HepG2 (cell line): ENCODE measurements around the gene DNAJC15. TPM values are rescaled to one million over a fixed set of nuclear protein-coding genes. Genes with fewer than 3 reads are reported as not detected.

Experiments used
- ATAC-seq: fragments of 200-7000 bp; cut with Tn5 transposase; 3 replicates; pipeline ENCODE4 v1.9.1; 2020; ENCODE audit warnings: mild to moderate bottlenecking, moderate library complexity
- BruUV-seq: library from RNA; stranded (reverse); fragments of 400-500 nt; replicated peaks from 2 replicates; lab custom pipeline; 2021; lab: Mats Ljungman, UMichigan
- CTCF ChIA-PET: fragments of 300-600 bp; formaldehyde crosslinking; extraction: SDS; loops from one replicate; lab custom pipeline; 2021; ENCODE audit warnings: low total read pairs, inconsistent platforms, low intra/inter-chr PET ratio; lab: Yijun Ruan, JAX
- POLR2A ChIA-PET: fragments of 350-600 bp; sonication (Branson Sonifier 250); formaldehyde crosslinking; loops from one replicate; lab custom pipeline; 2020; ENCODE audit warnings: antibody characterized with exemption, inconsistent platforms; lab: Yijun Ruan, JAX
- DNase-seq: peaks from one replicate; pipeline ENCODE4 v3.0.0-alpha.2; 2015; ENCODE audit warnings: low spot score
- FAIRE-seq: peaks from 3 replicates; lab custom pipeline; 2011; peaks lifted over from hg19 to GRCh38; lab: Jason Lieb, UNC
- H2AFZ ChIP-seq: one replicate; pipeline ENCODE4 v1.6.1; 2011; ENCODE audit warnings: low read length, inconsistent platforms
- H3K27ac ChIP-seq: fragments of 300-600 bp; 3 replicates; pipeline ENCODE4 v1.8.0; 2011; ENCODE audit warnings: mixed run types, mild to moderate bottlenecking, mixed read lengths, low read length, inconsistent platforms; ENCODE audit not compliant: insufficient read depth; ENCODE audit errors: extremely low read length
- H3K27me3 ChIP-seq, 2 experiments: fragments of 200-600 bp in 1 of 2; 2 replicates in 1 of 2; 3 replicates in 1 of 2; pipeline versions ENCODE4 v1.6.0 to v1.8.0; 2011; ENCODE audit warnings: low read length in 2 of 2, mild to moderate bottlenecking in 2 of 2, moderate library complexity in 2 of 2, inconsistent platforms in 1 of 2; ENCODE audit not compliant: insufficient read depth in 2 of 2, control insufficient read depth in 1 of 2
- H3K36me3 ChIP-seq, 2 experiments: fragments of 200-600 bp in 1 of 2; replicated peaks in 1 of 2; 2 replicates in 1 of 2; 3 replicates in 1 of 2; pipeline versions ENCODE4 v1.5.1 to v1.8.0; 2011; ENCODE audit warnings: low read length in 2 of 2, inconsistent platforms in 1 of 2; ENCODE audit not compliant: insufficient read depth in 2 of 2, control insufficient read depth in 1 of 2
- H3K4me1 ChIP-seq: 2 replicates; pipeline ENCODE4 v1.5.1; 2012; ENCODE audit warnings: low read length, inconsistent platforms; ENCODE audit not compliant: insufficient read depth
- H3K4me2 ChIP-seq: 2 replicates; pipeline ENCODE4 v1.6.0; 2011; ENCODE audit warnings: low read depth, low read length, inconsistent platforms
- H3K4me3 ChIP-seq, 3 experiments: fragments of 200-600 bp in 1 of 3; sonication (generic), shearing (Covaris generic) in 1 of 3; replicated peaks in 1 of 3; 2 replicates each; pipeline ENCODE4 v1.5.1; 2011 to 2016; ENCODE audit warnings: low read length in 3 of 3, inconsistent platforms in 2 of 3, low read depth in 2 of 3, mild to moderate bottlenecking in 2 of 3, control low read depth in 1 of 3, mixed read lengths in 1 of 3; ENCODE audit not compliant: insufficient read depth in 1 of 3
- H3K79me2 ChIP-seq: one replicate; pipeline ENCODE4 v1.6.1; 2011; ENCODE audit warnings: low read length, inconsistent platforms; ENCODE audit not compliant: insufficient read depth
- H3K9ac ChIP-seq: 2 replicates; pipeline ENCODE4 v1.6.0; 2011; ENCODE audit warnings: mild to moderate bottlenecking, low read depth, low read length, inconsistent platforms; ENCODE audit not compliant: insufficient read depth
- H3K9me3 ChIP-seq: 2 replicates; pipeline ENCODE4 v1.5.1; 2012; ENCODE audit warnings: mild to moderate bottlenecking, low read length
- H4K20me1 ChIP-seq: 2 replicates; pipeline ENCODE4 v1.6.0; 2011; ENCODE audit warnings: inconsistent platforms, mild to moderate bottlenecking, low read length, moderate library complexity; ENCODE audit not compliant: insufficient read depth
- EP300 ChIP-seq, 3 experiments: sonication (generic) in 1 of 3; formaldehyde crosslinking in 1 of 3; IDR thresholded peaks; 2 replicates each; pipeline versions ENCODE4 v1.5.1 to v1.6.1; 2011 to 2020; ENCODE audit warnings: low read depth in 2 of 3, low read length in 2 of 3, borderline replicate concordance in 1 of 3, improper control_type of control experiment in 1 of 3, mild to moderate bottlenecking in 1 of 3, missing genetic modification reagents in 1 of 3, moderate library complexity in 1 of 3
- HNRNPK ChIP-seq: fragments of 200-400 bp; formaldehyde crosslinking; IDR thresholded peaks from 2 replicates; pipeline ENCODE4 v1.6.1; 2018; ENCODE audit warnings: low read length, low read depth, moderate library complexity, mild to moderate bottlenecking; ENCODE audit not compliant: poor library complexity, severe bottlenecking
- ZKSCAN8 ChIP-seq: IDR thresholded peaks from 2 replicates; pipeline ENCODE4 v1.6.1; 2016; ENCODE audit warnings: borderline replicate concordance, missing genetic modification reagents, missing compliant biosample characterization
- ZNF260 ChIP-seq: sonication (generic); formaldehyde crosslinking; IDR thresholded peaks from 2 replicates; pipeline ENCODE4 v1.4.0; 2020; ENCODE audit warnings: missing genetic modification reagents, low read depth, mild to moderate bottlenecking, borderline replicate concordance
- ZNF350 ChIP-seq: sonication (generic); formaldehyde crosslinking; IDR thresholded peaks from 2 replicates; pipeline ENCODE4 v1.4.0; 2020; ENCODE audit warnings: mild to moderate bottlenecking, low read depth, missing genetic modification reagents, borderline replicate concordance
- WGBS: methylation state at CpG from one replicate; pipeline ENCODE4 v1.1.6; 2017; ENCODE audit warnings: low lambda C conversion rate; 5-methylcytosine and 5-hydroxymethylcytosine counted together
- in situ Hi-C: cut with HindIII; loops from 2 replicates; pipeline ENCODE4 v1.10.0; 2017; ENCODE audit warnings: low pct_unique_long_range_greater_than_20kb; ENCODE audit not compliant: extremely low pct_ligation_motif_present
- intact Hi-C: fragments of 100-400 bp; cut with micrococcal nuclease; formaldehyde crosslinking; loops from one replicate; pipeline ENCODE4 v1.10.0; 2022; ENCODE audit not compliant: unreplicated experiment
- polyA plus RNA-seq, 8 experiments: library from polyadenylated mRNA; depleted of rRNA in 3 of 8; stranded (reverse) in 7 of 8; unstranded in 1 of 8; fragments of >200 nt; fragmentation: Illumina TruSeq in 4 of 8; extraction: Trizol in 4 of 8; gene quantifications; 2 replicates each; pipeline versions ENCODE4 v1.2.1 to v1.2.3, GENCODE V29; 2011 to 2016; ENCODE audit warnings: low read depth in 4 of 8, missing spikeins in 1 of 8, mixed read lengths in 1 of 8; ENCODE audit not compliant: insufficient read depth in 1 of 8
- total RNA-seq, 5 experiments: library from RNA; depleted of rRNA; stranded (reverse); fragments of >200 nt; fragmentation: Illumina TruSeq; extraction: Trizol; gene quantifications; 2 replicates each; pipeline ENCODE4 v1.2.3, GENCODE V29; 2016; ENCODE audit warnings: low read depth in 1 of 5
- TF ChIP-seq, protein P1 (sequence below): sonication (generic); formaldehyde crosslinking; IDR thresholded peaks from 2 replicates; pipeline ENCODE4 v1.4.0; 2020; ENCODE audit warnings: missing genetic modification reagents; ENCODE audit errors: not compliant biosample characterization
- TF ChIP-seq, protein P2 (sequence below): sonication (generic); formaldehyde crosslinking; IDR thresholded peaks from 2 replicates; pipeline ENCODE4 v1.4.0; 2020; ENCODE audit warnings: missing genetic modification reagents, borderline replicate concordance

The DNAJC15 gene
- total and polyA plus RNA-seq, 2 of the 13 experiments (the other 11 are each of a cell fraction or from before 2014, with no cell fraction given), result 23.0 to 31.9 TPM

DNA sequence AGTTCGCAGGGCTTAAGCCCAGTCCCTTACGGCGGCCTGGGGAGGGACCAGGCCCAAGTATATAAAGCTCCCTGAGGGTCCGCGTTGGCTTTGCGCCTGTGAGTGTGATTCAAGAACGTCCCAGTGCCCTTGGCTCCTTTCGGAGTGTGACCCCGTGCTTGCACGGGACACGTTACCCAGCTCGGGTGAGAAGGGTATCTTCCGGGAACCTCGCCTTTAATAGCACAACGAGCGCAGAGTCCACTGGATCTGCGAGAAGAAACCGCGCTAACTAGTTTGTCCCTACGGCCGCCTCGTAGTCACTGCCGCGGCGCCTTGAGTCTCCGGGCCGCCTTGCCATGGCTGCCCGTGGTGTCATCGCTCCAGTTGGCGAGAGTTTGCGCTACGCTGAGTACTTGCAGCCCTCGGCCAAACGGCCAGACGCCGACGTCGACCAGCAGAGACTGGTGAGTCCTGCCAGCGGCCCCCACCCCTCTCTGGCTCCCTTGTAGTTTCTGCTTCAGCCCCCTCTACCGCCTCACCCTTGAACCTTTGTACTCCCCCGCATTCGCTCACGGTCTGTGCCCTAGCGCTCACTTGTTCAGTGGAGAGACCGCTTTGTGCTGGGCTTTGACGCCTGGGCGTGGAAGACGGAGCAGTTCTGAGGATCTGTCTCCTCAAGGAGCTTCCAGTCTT, at the start of gene DNAJC15 (continued):
- no peak for TF ChIP-seq ZKSCAN8

DNA sequence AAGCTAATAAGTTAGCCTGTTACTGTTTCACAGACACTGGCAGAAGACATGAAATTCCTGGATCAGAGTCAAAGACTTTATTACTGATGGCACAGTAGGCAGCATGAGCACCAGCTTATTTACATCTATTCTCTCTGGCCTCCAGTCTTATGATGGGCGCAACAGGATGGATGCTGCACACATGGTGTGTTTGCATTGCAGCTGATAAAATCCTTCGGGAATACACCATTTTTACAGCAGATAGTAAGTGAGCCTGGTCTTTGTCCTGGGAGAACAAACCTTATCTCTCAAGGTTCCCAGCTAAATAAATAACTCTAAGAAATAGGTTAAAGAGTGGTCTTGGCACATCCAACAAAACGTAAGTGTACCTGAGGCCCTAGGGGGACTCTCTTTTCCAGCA, 47.3 kb upstream of the DNAJC15 start:
- Histone ChIP-seq H3K9me3 (no peaks in the 10 kb centered on the region), H3K27me3 (no peaks in the 10 kb centered on the region), H3K4me3 (no peak overlapping the region), H3K36me3 (no peaks in the 10 kb centered on the region), H2AFZ (no peak overlapping the region), H3K27ac (no peak overlapping the region), H3K9ac (no peak overlapping the region), H3K79me2 (no peaks in the 10 kb centered on the region), H3K4me2 (no peak overlapping the region), H4K20me1 (no peaks in the 10 kb centered on the region), H3K4me1 (no peaks in the 10 kb centered on the region)
- BruUV-seq, result no TSS peak
- FAIRE-seq (no peak), DNase-seq (no peak), ATAC-seq (no peak)
- intact Hi-C loops, result loop anchor here (5.0 kb wide), 1 partner anchor 46 kb away; the partner anchor contains the start of gene DNAJC15
- TF ChIP-seq ZNF350, result no peak
- TF ChIP-seq, protein P1, sequence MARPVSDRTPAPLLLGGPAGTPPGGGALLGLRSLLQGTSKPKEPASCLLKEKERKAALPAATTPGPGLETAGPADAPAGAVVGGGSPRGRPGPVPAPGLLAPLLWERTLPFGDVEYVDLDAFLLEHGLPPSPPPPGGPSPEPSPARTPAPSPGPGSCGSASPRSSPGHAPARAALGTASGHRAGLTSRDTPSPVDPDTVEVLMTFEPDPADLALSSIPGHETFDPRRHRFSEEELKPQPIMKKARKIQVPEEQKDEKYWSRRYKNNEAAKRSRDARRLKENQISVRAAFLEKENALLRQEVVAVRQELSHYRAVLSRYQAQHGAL (CRISPR knock-in tag), result no peak
- CTCF ChIA-PET, result no interaction called here
- 1% methylated on average over 3 of the region's 3 CpGs for WGBS
- POLR2A ChIA-PET, result no interaction called here
- in situ Hi-C loops, result no loop called here

DNA sequence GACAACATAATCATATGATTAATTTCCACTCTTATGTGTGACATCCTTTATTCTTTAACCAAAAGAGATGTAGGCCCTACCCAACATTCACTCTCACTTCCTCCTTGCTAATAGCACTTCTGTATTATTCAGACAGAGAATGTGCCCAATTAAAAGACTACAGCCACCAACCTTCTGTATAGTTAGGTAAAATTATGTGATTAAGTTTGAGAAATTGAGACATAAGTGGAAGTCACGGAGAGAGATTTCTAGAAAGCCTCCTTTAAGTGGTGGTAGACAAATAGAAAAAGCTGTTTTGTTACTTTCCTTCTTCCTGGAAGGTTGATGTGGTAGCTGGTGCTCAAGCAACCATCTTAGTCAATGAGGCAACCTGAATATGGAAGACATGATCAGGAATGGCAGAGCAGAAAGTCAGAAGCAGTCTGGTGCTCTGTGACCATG, 46.1 kb upstream of the DNAJC15 start:
- no peaks in the 10 kb centered on the region for H3K27me3 ChIP-seq
- H3K4me2 ChIP-seq, result no peak overlapping the region
- ATAC-seq (no peak), FAIRE-seq (no peak), DNase-seq (no peak)
- POLR2A ChIA-PET, result no interaction called here
- no peaks in the 10 kb centered on the region for H3K79me2 ChIP-seq
- no peaks in the 10 kb centered on the region for H3K9me3 ChIP-seq
- H3K4me3 ChIP-seq, result no peak overlapping the region
- in situ Hi-C loops, result no loop called here
- H2AFZ ChIP-seq, result no peak overlapping the region
- H4K20me1 ChIP-seq, result no peaks in the 10 kb centered on the region
- CTCF ChIA-PET, result no interaction called here
- intact Hi-C loops, result loop anchor here (5.0 kb wide), 1 partner anchor 45 kb away; the partner anchor contains the start of gene DNAJC15
- no peaks in the 10 kb centered on the region for H3K36me3 ChIP-seq
- H3K9ac ChIP-seq, result no peak overlapping the region
- H3K27ac ChIP-seq, result no peak overlapping the region
- no peaks in the 10 kb centered on the region for H3K4me1 ChIP-seq
- WGBS, result 17% methylated on average over 1 of the region's 1 CpG
- no TSS peak for BruUV-seq
- TF ChIP-seq, protein P2, sequence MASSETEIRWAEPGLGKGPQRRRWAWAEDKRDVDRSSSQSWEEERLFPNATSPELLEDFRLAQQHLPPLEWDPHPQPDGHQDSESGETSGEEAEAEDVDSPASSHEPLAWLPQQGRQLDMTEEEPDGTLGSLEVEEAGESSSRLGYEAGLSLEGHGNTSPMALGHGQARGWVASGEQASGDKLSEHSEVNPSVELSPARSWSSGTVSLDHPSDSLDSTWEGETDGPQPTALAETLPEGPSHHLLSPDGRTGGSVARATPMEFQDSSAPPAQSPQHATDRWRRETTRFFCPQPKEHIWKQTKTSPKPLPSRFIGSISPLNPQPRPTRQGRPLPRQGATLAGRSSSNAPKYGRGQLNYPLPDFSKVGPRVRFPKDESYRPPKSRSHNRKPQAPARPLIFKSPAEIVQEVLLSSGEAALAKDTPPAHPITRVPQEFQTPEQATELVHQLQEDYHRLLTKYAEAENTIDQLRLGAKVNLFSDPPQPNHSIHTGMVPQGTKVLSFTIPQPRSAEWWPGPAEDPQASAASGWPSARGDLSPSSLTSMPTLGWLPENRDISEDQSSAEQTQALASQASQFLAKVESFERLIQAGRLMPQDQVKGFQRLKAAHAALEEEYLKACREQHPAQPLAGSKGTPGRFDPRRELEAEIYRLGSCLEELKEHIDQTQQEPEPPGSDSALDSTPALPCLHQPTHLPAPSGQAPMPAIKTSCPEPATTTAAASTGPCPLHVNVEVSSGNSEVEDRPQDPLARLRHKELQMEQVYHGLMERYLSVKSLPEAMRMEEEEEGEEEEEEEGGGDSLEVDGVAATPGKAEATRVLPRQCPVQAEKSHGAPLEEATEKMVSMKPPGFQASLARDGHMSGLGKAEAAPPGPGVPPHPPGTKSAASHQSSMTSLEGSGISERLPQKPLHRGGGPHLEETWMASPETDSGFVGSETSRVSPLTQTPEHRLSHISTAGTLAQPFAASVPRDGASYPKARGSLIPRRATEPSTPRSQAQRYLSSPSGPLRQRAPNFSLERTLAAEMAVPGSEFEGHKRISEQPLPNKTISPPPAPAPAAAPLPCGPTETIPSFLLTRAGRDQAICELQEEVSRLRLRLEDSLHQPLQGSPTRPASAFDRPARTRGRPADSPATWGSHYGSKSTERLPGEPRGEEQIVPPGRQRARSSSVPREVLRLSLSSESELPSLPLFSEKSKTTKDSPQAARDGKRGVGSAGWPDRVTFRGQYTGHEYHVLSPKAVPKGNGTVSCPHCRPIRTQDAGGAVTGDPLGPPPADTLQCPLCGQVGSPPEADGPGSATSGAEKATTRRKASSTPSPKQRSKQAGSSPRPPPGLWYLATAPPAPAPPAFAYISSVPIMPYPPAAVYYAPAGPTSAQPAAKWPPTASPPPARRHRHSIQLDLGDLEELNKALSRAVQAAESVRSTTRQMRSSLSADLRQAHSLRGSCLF, result no peak
- TF ChIP-seq, protein P1 (CRISPR knock-in tag), result no peak
- TF ChIP-seq EP300 (IDR thresholded peaks at IDR 0.05; ENCODE audit: low read depth in 2 of 2, low read length in 2 of 2), result no peak
- TF ChIP-seq EP300 (CRISPR knock-in tag; IDR thresholded peaks at IDR 0.05; ENCODE audit: borderline replicate concordance), result no peak
- no peak for TF ChIP-seq ZNF260
- no peak for TF ChIP-seq HNRNPK
